Neural progenitor cell (in vitro differentiated cells): Measurements from ENCODE around the gene PPM1A. TPM values are rescaled to one million over a fixed set of nuclear protein-coding genes. Genes with fewer than 3 reads are reported as not detected.
A peak's percentile ranks its signal among the peaks of the same experiment; 100 is the strongest.

Experiments
- DNase-seq: peaks from one replicate; pipeline ENCODE4 v3.0.0-alpha.2; 2016; ENCODE audit warnings: low spot score
- H2AFZ ChIP-seq: fragments of 200-600 bp; sonication (generic); replicated peaks from 2 replicates; pipeline ENCODE4 v1.6.1; 2016; ENCODE audit warnings: antibody characterized with exemption
- H3F3A ChIP-seq: fragments of 200-600 bp; sonication (generic); 2 replicates; pipeline ENCODE4 v1.6.1; 2016; ENCODE audit warnings: antibody characterized with exemption, low read depth
- H3K27ac ChIP-seq: fragments of 200-600 bp; sonication (generic); 2 replicates; pipeline ENCODE4 v1.5.1; 2016; ENCODE audit warnings: mild to moderate bottlenecking
- H3K27me3 ChIP-seq: fragments of 200-600 bp; sonication (generic); 2 replicates; pipeline ENCODE4 v1.6.1; 2016; ENCODE audit warnings: mild to moderate bottlenecking, moderate library complexity
- H3K36me3 ChIP-seq: fragments of 200-600 bp; sonication (generic); 2 replicates; pipeline ENCODE4 v1.5.1; 2016
- H3K4me1 ChIP-seq: fragments of 200-600 bp; sonication (generic); 2 replicates; pipeline ENCODE4 v1.6.1; 2016; ENCODE audit warnings: mixed run types
- H3K4me2 ChIP-seq: fragments of 200-600 bp; sonication (generic); 2 replicates; pipeline ENCODE4 v1.6.1; 2016
- H3K4me3 ChIP-seq: fragments of 200-600 bp; sonication (generic); 2 replicates; pipeline ENCODE4 v1.5.1; 2016
- H3K79me2 ChIP-seq: fragments of 200-600 bp; sonication (generic); 2 replicates; pipeline ENCODE4 v1.6.1; 2016; ENCODE audit warnings: low read depth
- H3K9ac ChIP-seq: fragments of 200-600 bp; sonication (generic); 2 replicates; pipeline ENCODE4 v1.6.1; 2016
- H3K9me3 ChIP-seq: fragments of 200-600 bp; sonication (generic); 2 replicates; pipeline ENCODE4 v1.5.1; 2016; ENCODE audit warnings: low read depth
- H4K20me1 ChIP-seq: fragments of 200-600 bp; sonication (generic); 2 replicates; pipeline ENCODE4 v1.6.1; 2016; ENCODE audit warnings: low read depth
- H3K27ac Mint-ChIP-seq: 3 replicates; pipeline ENCODE4 v1.8.0; 2021; ENCODE audit warnings: mixed read lengths
- H3K27me3 Mint-ChIP-seq: 2 replicates; pipeline ENCODE4 v1.8.0; 2022; ENCODE audit warnings: low read depth, mild to moderate bottlenecking, inconsistent platforms, moderate library complexity, mixed read lengths; ENCODE audit not compliant: insufficient read depth
- H3K36me3 Mint-ChIP-seq: 3 replicates; pipeline ENCODE4 v1.8.0; 2021; ENCODE audit warnings: mixed read lengths
- H3K4me1 Mint-ChIP-seq: 3 replicates; pipeline ENCODE4 v1.8.0; 2021; ENCODE audit warnings: mixed read lengths
- H3K4me3 Mint-ChIP-seq: 3 replicates; pipeline ENCODE4 v1.8.0; 2021; ENCODE audit warnings: mild to moderate bottlenecking, moderate library complexity, mixed read lengths
- H3K9me3 Mint-ChIP-seq: 3 replicates; pipeline ENCODE4 v1.8.0; 2020; ENCODE audit warnings: mixed read lengths
- CTCF ChIP-seq: fragments of 200-600 bp; sonication (generic); IDR thresholded peaks from 2 replicates; pipeline ENCODE4 v1.5.1; 2017; ENCODE audit warnings: antibody characterized with exemption, mild to moderate bottlenecking
- EZH2 ChIP-seq: fragments of 200-600 bp; sonication (generic); IDR thresholded peaks from 2 replicates; pipeline ENCODE4 v1.6.1; 2017; ENCODE audit warnings: antibody characterized with exemption, mild to moderate bottlenecking, moderate library complexity
- EZH2phosphoT487 ChIP-seq: fragments of 200-600 bp; sonication (generic); IDR thresholded peaks from 2 replicates; pipeline ENCODE4 v1.6.1; 2017; ENCODE audit warnings: antibody characterized with exemption
- total RNA-seq: library from RNA; depleted of rRNA; stranded (reverse); fragments of >200 nt; gene quantifications from 2 replicates; pipeline ENCODE4 v1.2.3, GENCODE V29; 2015; ENCODE audit warnings: low replicate concordance

PPM1A gene
- total RNA-seq, 1 donor from 2014 or later = 55.0 TPM

GRCh38 chr14:60309867-60310552, 61.0 kb downstream of the PPM1A start:
- peaks cover 2% of the 10 kb centered on the region for H3K27me3 ChIP-seq
- H3K27ac ChIP-seq = no peak overlapping the region
- no peaks in the 10 kb centered on the region for H3K79me2 ChIP-seq
- peaks cover 17% of the 10 kb centered on the region for H3K4me1 Mint-ChIP-seq
- H3K4me3 ChIP-seq = no peak overlapping the region
- H2AFZ ChIP-seq = no peak overlapping the region
- no peaks in the 10 kb centered on the region for H3F3A ChIP-seq
- no peaks in the 10 kb centered on the region for H4K20me1 ChIP-seq
- no peaks in the 10 kb centered on the region for H3K9me3 Mint-ChIP-seq
- H3K9me3 ChIP-seq = no peaks in the 10 kb centered on the region
- H3K4me3 Mint-ChIP-seq = no peak overlapping the region
- H3K36me3 Mint-ChIP-seq = no peaks in the 10 kb centered on the region
- TF ChIP-seq EZH2phosphoT487 (no peak), CTCF (no peak), EZH2 (no peak)
- H3K4me2 ChIP-seq = no peak overlapping the region
- no peak for DNase-seq
- H3K4me1 ChIP-seq = no peaks in the 10 kb centered on the region
- H3K36me3 ChIP-seq = no peaks in the 10 kb centered on the region
- no peak overlapping the region for H3K27ac Mint-ChIP-seq
- no peak overlapping the region for H3K9ac ChIP-seq
- no peaks in the 10 kb centered on the region for H3K27me3 Mint-ChIP-seq

- Histone ChIP-seq H3K36me3 (no peaks in the 10 kb centered on the region), H2AFZ (no peak overlapping the region), H3F3A (peaks cover 8% of the 10 kb centered on the region), H3K4me3 (no peak overlapping the region), H3K4me1 (peaks cover 12% of the 10 kb centered on the region), H3K79me2 (no peaks in the 10 kb centered on the region), H4K20me1 (no peaks in the 10 kb centered on the region), H3K4me2 (no peak overlapping the region), H3K9ac (no peak overlapping the region), H3K9me3 (no peaks in the 10 kb centered on the region), H3K27ac (no peak overlapping the region), H3K27me3 (peaks cover 2% of the 10 kb centered on the region)
- no peak overlapping the region for H3K4me3 Mint-ChIP-seq
- H3K36me3 Mint-ChIP-seq = no peaks in the 10 kb centered on the region
- TF ChIP-seq EZH2 (no peak), CTCF (no peak), EZH2phosphoT487 (no peak)
- H3K9me3 Mint-ChIP-seq = no peaks in the 10 kb centered on the region
- no peak for DNase-seq
- H3K27me3 Mint-ChIP-seq = no peaks in the 10 kb centered on the region
- H3K27ac Mint-ChIP-seq = no peak overlapping the region
- peaks cover 28% of the 10 kb centered on the region for H3K4me1 Mint-ChIP-seq
Measured at GRCh38 chr14:60311417-60311816, 62.4 kb downstream of the PPM1A start.

- Mint-ChIP-seq H3K9me3 (no peaks in the 10 kb centered on the region), H3K27ac (no peak overlapping the region), H3K4me3 (no peak overlapping the region), H3K27me3 (peaks cover 4% of the 10 kb centered on the region), H3K36me3 (no peaks in the 10 kb centered on the region), H3K4me1 (peaks cover 34% of the 10 kb centered on the region)
- Histone ChIP-seq H3K27ac (no peak overlapping the region), H2AFZ (peak overlapping the region; percentile 55), H3K9me3 (no peaks in the 10 kb centered on the region), H3F3A (peaks cover 14% of the 10 kb centered on the region), H3K36me3 (no peaks in the 10 kb centered on the region), H3K4me3 (no peak overlapping the region), H3K27me3 (peaks cover 9% of the 10 kb centered on the region), H3K9ac (no peak overlapping the region), H3K79me2 (no peaks in the 10 kb centered on the region), H3K4me1 (peaks cover 25% of the 10 kb centered on the region), H4K20me1 (no peaks in the 10 kb centered on the region), H3K4me2 (no peak overlapping the region)
- TF ChIP-seq EZH2 = no peak
- DNase-seq = no peak
Measured at GRCh38 chr14:60313093-60313492, 64.1 kb downstream of the PPM1A start.

GRCh38 chr14:60315196-60315990, 66.4 kb downstream of the PPM1A start:
- H3K9me3 ChIP-seq = no peaks in the 10 kb centered on the region
- no peak for TF ChIP-seq EZH2phosphoT487
- no peak for TF ChIP-seq CTCF
- TF ChIP-seq EZH2 = no peak
- Mint-ChIP-seq H3K36me3 (no peaks in the 10 kb centered on the region), H3K4me3 (no peak overlapping the region), H3K4me1 (peaks cover 28% of the 10 kb centered on the region), H3K9me3 (no peaks in the 10 kb centered on the region), H3K27ac (no peak overlapping the region), H3K27me3 (peaks cover 4% of the 10 kb centered on the region)
- H3K27ac ChIP-seq = no peak overlapping the region
- peak; percentile 16 for DNase-seq
- peak overlapping the region; percentile 14 for H2AFZ ChIP-seq
- peak overlapping the region; percentile 46 for H3K4me2 ChIP-seq
- H3K4me3 ChIP-seq = no peak overlapping the region
- no peak overlapping the region for H3K9ac ChIP-seq
- H4K20me1 ChIP-seq = no peaks in the 10 kb centered on the region
- peaks cover 26% of the 10 kb centered on the region for H3K4me1 ChIP-seq
- H3K27me3 ChIP-seq = peaks cover 15% of the 10 kb centered on the region
- H3F3A ChIP-seq = peaks cover 15% of the 10 kb centered on the region
- H3K79me2 ChIP-seq = no peaks in the 10 kb centered on the region
- no peaks in the 10 kb centered on the region for H3K36me3 ChIP-seq
